CD4-positive, alpha-beta T cell treated with Interleukin-15 for 4 hours (primary cell): ENCODE results near the gene OR4F15.

Source experiments
- DNase-seq: peaks from one replicate; pipeline ENCODE4 v3.0.0-alpha.2; 2020; ENCODE audit warnings: low spot score

OR4F15 gene

DNA sequence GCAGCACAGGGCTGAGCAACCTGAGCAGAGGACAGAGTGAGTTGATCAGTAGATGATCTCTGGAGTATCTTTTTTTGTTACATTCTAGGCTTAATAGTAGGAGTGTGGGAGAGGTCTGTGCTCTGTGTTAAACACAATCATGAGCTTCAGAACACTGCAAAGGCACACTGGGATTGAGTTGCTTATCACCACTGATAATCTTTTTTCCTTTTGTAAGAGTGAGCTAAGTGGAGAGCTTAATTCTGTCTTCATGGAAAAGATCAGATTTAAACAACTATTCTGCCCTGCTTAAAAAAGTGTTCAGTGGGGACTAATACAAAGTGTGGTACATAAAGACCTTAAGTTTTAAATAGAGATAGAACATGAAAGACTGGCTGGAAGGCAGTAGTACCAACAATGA, 7.6 kb upstream of the OR4F15 start:
- DNase-seq = no peak

DNA sequence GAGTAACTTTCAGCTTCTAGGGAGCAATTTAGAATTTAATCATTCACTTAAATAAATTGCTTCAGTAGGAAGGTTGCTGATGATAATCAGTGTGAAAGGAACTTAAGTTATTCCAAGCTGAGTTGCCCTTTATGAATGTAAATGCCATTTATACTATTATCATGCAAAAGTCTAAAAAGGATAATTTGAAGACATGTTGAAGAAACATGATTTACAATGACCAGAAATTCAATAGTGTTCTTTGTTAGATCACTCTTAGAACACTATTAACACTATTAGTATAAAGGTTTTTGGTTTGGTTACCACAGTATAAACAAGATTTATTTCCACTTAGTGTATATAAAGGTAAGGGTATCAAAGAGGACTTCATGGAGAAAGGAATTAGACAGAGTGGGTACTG, 7.1 kb upstream of the OR4F15 start:
- no peak for DNase-seq

DNA sequence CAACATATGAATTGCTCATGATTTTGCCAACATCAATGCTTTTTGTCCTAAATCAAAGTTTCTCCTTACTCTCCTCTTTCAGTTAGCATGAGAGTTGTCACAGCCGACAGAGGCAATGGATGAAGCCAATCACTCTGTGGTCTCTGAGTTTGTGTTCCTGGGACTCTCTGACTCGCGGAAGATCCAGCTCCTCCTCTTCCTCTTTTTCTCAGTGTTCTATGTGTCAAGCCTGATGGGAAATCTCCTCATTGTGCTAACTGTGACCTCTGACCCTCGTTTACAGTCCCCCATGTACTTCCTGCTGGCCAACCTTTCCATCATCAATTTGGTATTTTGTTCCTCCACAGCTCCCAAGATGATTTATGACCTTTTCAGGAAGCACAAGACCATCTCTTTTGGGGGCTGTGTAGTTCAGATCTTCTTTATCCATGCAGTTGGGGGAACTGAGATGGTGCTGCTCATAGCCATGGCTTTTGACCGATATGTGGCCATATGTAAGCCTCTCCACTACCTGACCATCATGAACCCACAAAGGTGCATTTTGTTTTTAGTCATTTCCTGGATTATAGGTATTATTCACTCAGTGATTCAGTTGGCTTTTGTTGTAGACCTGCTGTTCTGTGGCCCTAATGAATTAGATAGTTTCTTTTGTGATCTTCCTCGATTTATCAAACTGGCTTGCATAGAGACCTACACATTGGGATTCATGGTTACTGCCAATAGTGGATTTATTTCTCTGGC, 6.2 kb upstream of the OR4F15 start:
- no peak for DNase-seq

DNA sequence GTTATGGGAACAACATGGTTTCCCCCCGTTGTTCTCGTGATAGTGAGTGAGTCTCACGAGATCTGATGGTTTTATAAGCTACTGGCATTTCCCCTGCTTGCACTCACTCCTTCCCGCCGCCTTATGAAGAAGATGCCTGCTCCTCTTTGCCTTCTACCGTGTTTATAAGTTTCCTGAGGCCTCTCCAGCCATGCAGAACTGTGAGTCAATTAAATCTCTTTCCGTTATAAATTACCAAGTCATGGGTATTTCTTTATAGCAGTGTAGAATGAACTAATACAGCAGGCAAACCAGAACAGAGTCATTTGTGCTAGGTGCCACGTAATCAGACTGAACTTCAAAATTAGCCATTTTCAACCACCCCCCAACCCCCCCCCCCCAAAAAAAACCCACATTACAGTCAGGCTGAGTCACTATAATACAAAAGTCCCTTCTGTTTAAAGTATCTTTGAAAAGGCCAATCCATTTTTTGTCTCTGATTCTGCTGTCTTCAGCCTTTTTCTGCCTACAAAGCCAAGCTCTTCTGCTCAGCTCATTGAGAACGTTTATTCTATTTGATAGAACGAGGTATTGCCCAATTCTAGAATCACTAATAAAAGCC, 4.6 kb upstream of the OR4F15 start:
- no peak for DNase-seq

DNA sequence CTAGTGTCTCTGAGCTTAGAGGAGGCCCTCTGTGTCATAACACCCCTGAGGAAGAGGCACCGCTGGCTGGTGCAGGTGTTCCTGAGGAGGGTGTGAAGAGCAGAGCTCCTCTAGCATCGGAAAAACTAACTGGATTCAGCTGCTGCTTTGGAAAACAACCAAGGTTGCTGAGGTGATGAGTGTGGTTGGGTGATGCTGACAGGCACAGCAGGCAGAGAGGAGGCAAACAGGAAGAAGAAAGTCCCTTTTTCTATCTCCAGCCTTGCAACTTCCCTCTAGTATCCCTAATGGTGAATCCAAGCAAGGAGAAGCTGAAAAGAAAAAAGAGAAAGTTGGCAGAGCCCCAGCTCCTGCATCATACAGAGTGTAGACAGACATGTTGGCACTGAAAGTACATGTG, 3.8 kb upstream of the OR4F15 start:
- DNase-seq = no peak

DNA sequence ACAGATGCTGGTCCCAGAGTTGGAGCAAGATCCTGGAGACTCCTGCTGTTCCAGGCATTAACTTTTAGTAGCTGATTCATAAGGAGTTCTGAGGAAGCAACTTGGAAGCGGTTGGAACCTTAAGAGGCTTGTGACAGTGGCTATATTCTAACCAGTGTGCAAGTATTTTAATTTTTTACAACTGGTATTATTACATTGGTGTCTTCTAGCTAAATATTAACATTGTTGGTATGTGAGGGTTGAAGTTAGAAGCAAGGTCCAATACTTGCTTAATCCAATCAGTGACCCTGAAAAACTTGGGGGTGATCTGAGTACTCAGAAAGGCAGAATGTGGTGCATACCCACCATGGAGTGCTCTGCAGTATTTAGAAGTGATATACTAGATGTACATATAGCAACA, 1.5 kb upstream of the OR4F15 start:
- no peak for DNase-seq

DNA sequence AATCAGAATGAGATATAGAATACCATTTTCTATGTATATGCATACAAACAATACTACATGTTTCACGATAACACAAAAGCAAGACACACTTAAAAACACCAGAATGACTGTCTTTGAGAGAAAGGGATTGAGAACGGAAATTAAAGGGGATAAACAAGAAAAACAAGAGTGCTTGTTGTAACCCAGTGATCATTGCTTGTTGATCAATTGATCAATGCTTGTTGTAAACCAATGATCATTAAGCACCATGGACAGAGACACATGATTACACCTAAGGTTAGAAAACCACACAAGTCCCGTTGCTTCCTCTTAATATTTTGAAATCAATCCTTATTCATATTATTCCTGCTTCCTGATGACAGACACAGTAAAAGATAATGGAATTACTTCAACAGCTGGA, 1.1 kb upstream of the OR4F15 start:
- DNase-seq = no peak

DNA sequence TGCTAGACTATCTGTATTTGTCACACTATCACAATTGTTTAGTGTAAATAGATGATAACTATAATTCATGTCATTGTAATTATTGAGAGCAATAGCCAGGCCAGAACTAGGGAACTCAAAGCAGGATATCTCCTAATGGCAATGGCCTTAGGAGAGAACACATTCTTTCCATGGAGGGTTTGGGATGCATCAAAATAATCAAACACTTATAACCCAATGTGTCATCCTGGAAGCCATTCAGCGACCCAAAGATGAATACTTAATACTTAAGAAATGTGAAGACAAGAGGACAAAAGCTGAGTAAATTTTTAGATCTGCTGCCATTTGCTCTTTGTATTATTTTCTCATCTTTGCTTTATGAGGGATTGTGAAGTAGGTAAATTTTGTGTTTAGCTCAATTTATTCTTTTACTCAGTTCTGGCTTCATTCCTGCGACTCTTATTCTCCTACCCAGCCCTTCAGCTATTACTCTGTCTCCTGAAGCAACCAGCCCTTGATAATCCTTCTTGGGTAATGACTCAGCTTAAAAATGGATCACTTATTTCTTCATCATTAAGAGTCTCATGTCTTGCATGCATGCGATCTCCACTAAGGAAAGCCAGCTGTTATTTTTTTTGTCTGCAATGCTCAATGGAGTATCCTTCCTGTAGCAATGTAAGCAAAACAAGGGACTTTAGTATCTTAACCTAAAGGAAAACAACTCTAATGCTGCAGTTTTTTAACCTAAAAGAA, 2.0 kb downstream of the OR4F15 start:
- no peak for DNase-seq

DNA sequence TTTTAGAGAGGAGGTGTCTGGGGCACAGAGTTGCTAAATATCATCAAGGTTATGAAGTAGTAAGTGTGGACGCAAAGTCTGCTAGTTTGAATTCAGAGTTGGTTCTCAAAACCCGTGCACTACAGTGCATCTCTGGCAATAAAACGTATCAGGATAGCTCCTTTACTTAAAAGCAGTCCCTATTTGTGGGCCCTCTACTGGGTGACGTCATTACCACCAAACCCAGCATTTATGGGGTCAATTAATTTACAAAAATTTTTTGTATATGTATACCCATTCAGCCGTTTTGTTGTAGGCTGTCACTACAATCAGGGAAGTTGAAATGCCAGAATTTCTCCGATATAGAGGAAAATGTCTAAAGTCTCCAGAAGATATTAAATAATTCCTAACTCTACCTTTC, 8.8 kb downstream of the OR4F15 start:
- DNase-seq = no peak

DNA sequence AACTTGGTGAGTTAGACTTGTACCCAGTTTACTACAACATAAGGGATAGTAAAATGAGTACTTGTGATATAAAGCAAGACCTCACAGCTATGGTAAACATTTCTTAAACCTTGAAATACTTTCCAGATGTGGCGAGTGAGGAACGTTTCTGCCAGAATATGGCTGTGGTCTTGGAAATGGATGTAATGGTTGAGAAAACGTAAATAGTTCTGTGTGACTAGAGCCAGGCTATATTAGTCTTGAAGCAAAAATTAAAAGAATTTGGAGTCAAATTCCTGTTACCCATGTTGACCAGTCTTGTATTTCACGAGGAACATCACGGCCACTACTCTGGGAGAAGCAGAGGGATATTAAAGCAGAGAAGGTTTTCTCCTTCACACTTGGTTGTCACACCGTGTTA, 15.3 kb downstream of the OR4F15 start:
- DNase-seq = no peak

DNA sequence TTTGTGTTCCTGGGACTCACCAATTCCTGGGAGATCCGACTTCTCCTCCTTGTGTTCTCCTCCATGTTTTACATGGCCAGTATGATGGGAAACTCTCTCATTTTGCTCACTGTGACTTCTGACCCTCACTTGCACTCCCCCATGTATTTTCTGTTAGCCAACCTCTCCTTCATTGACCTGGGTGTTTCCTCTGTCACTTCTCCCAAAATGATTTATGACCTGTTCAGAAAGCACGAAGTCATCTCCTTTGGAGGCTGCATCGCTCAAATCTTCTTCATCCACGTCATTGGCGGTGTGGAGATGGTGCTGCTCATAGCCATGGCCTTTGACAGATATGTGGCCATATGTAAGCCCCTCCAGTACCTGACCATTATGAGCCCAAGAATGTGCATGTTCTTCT, 16.8 kb downstream of the OR4F15 start:
- DNase-seq = no peak

DNA sequence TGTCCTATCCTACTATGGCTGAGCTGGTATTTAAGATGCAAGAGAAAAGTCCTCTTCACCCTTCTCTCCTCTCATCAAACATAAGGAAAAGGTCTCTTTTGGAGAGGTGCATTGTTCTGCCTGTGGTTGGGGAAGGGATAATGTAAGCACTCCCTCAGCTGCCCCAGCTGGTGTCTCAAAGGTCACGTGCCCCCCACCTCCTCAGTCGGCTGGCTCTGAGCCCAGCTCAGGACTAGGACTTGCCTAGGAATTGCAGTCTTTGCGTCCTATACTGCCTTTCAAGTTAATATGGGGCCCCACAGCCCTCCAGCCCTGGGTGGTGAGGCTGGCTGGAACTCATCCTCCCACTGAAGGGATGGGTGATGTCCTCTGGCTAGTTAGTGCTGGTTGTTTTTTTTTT, 29.7 kb downstream of the OR4F15 start:
- no peak for DNase-seq

DNA sequence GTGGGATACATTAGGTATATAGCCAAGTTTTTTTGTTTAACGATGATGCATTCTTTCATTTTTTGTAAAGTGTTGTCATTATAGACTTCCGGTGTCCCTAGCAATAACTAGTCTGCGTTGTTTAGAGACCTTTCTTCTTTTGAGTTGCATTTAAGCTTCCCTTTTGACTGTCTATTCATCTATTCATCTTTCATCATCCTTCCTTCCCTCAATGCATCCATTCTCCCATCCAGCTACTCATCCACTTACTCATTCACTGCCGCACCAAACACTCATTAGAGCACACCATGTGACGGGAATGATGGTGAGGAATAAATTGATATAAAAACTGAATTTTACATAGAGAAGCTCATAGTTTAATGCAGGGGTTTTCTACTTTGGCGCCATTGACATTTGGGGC, 32.9 kb downstream of the OR4F15 start:
- DNase-seq = no peak

DNA sequence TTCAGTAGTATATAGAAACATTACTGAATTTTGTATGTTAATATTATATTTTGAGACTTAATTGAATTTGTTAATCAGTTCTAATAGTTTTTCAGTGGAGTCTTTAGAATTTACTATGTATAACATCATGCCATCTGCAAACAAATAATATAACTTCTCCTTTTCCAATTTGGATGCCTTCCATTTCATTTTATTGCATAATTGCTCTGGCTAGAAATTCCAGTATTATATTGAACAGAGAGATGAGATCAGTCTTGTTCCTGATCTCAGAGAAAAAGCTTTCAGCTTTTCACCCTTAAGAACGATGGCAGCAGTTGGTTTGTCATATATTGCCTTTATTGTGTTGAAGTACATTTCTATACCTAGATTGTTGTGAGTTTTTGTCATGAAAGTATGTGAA, 40.4 kb downstream of the OR4F15 start:
- DNase-seq = no peak
